ENCODE measurements around the gene PPCDC.

The PPCDC gene

GRCh38 chr15:75023181-75023871 is at the start of gene PPCDC:
Gene PPCDC (plus strand): TSS chr15:75023590. CDS start chr15:75028319, 4,729 bp downstream.
- in situ Hi-C loops (cut with MboI; ENCODE audit: low sequenced_read_pairs, unreplicated experiment) = loop anchor here (10.0 kb wide), 1 partner anchor 281 kb away; no protein-coding TSS in a partner anchor
- TF ChIP-seq, protein P1, sequence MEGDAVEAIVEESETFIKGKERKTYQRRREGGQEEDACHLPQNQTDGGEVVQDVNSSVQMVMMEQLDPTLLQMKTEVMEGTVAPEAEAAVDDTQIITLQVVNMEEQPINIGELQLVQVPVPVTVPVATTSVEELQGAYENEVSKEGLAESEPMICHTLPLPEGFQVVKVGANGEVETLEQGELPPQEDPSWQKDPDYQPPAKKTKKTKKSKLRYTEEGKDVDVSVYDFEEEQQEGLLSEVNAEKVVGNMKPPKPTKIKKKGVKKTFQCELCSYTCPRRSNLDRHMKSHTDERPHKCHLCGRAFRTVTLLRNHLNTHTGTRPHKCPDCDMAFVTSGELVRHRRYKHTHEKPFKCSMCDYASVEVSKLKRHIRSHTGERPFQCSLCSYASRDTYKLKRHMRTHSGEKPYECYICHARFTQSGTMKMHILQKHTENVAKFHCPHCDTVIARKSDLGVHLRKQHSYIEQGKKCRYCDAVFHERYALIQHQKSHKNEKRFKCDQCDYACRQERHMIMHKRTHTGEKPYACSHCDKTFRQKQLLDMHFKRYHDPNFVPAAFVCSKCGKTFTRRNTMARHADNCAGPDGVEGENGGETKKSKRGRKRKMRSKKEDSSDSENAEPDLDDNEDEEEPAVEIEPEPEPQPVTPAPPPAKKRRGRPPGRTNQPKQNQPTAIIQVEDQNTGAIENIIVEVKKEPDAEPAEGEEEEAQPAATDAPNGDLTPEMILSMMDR (IDR thresholded peaks at IDR 0.05; ENCODE audit: borderline replicate concordance, control extremely low read depth, extremely low read depth, insufficient read depth, missing control alignments) = no peak
- peak; percentile 99 for DNase-seq (ENCODE audit: low spot score)

- no peak for DNase-seq (ENCODE audit: low spot score)
- in situ Hi-C loops (cut with MboI; ENCODE audit: low sequenced_read_pairs, unreplicated experiment) = no loop called here
- TF ChIP-seq, protein P1 (IDR thresholded peaks at IDR 0.05; ENCODE audit: borderline replicate concordance, control extremely low read depth, extremely low read depth, insufficient read depth, missing control alignments) = peak; percentile 13
Measured at GRCh38 chr15:74976159-74976558, 47.2 kb upstream of the PPCDC start.

- TF ChIP-seq, protein P1 (IDR thresholded peaks at IDR 0.05; ENCODE audit: borderline replicate concordance, control extremely low read depth, extremely low read depth, insufficient read depth, missing control alignments) = no peak
- in situ Hi-C loops (cut with MboI; ENCODE audit: low sequenced_read_pairs, unreplicated experiment) = no loop called here
- DNase-seq (ENCODE audit: low spot score) = no peak
Measured at GRCh38 chr15:74977599-74977998, 45.8 kb upstream of the PPCDC start.

- in situ Hi-C loops (cut with MboI; ENCODE audit: low sequenced_read_pairs, unreplicated experiment) = no loop called here
- TF ChIP-seq, protein P1 (IDR thresholded peaks at IDR 0.05; ENCODE audit: borderline replicate concordance, control extremely low read depth, extremely low read depth, insufficient read depth, missing control alignments) = no peak
- DNase-seq (ENCODE audit: low spot score) = no peak
Measured at GRCh38 chr15:74978077-74978476, 45.3 kb upstream of the PPCDC start.

GRCh38 chr15:74978503-74978902 is 44.9 kb upstream of the PPCDC start:
- TF ChIP-seq, protein P1 (IDR thresholded peaks at IDR 0.05; ENCODE audit: borderline replicate concordance, control extremely low read depth, extremely low read depth, insufficient read depth, missing control alignments) = no peak
- no peak for DNase-seq (ENCODE audit: low spot score)
- in situ Hi-C loops (cut with MboI; ENCODE audit: low sequenced_read_pairs, unreplicated experiment) = no loop called here

DNA sequence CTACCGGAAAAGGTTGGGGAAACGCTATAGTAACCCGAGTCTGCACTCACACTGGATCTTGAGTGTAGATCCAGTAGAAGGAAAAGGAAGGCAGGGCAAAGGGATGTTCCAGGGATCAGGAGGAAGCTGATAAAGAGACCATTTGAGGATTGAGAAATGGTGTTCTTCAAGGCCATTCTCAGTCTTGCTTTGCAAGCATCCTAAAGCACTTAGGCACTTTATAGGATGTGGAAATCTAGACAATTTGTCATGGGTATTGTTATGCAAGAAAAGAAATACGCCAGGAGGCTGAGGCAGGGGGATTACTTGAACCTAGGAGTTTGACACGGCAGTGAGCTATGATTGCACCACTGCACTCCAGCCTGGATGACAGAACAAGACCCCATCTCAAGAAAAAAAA is 41.2 kb upstream of the PPCDC start:
- TF ChIP-seq, protein P1 (IDR thresholded peaks at IDR 0.05; ENCODE audit: borderline replicate concordance, control extremely low read depth, extremely low read depth, insufficient read depth, missing control alignments) = no peak
- in situ Hi-C loops (cut with MboI; ENCODE audit: low sequenced_read_pairs, unreplicated experiment) = no loop called here
- DNase-seq (ENCODE audit: low spot score) = no peak
